Measurements from ENCODE around the gene SLC34A2.

DNA sequence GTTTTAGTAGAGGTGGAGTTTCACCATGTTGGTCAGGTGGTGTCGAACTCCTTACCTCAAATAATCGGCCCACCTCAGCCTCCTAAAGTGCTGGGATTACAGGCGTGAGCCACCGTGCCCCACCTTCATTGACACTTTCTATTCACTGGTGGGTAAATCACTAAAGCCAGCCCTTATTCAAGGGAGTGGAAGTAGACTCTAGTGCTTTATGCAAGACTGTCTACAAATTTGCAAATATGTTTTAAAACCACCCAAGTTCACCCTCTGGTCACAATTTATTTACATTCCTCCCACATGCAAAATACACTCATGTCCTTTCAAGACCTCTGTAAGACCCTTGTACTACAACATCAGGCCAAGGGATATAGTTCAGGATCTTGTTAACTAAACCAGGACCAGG is 45.0 kb downstream of the SLC34A2 start:
- TF ChIP-seq CTCF (conservative IDR thresholded peaks at IDR 0.05; ENCODE audit: low read depth, low read length) (no peak), EZH2phosphoT487 (IDR thresholded peaks at IDR 0.05; ENCODE audit: borderline replicate concordance, low read length) (no peak)

All from PC-3 (cell line).